GM06990 (cell line): Measurements from ENCODE around the gene USP17L27.
"Not testable (repeated sequence)": the region's sequence is repeated elsewhere in the genome, so short reads cannot be mapped to it uniquely, and the experiment has no call there.

Experiments
- DNase-seq: peaks from one replicate; pipeline ENCODE4 v3.0.0-alpha.2; 2011; ENCODE audit not compliant: insufficient read length; ENCODE audit errors: extremely low read depth
- H3K27me3 ChIP-seq: replicated peaks from 2 replicates; pipeline ENCODE4 v1.6.0; 2011; ENCODE audit warnings: low read length; ENCODE audit not compliant: control insufficient read depth, insufficient read depth
- H3K36me3 ChIP-seq: 2 replicates; pipeline ENCODE4 v1.5.1; 2011; ENCODE audit warnings: low read length; ENCODE audit not compliant: control insufficient read depth, insufficient read depth
- H3K4me3 ChIP-seq: replicated peaks from 2 replicates; pipeline ENCODE4 v1.5.1; 2011; ENCODE audit warnings: low read depth, mild to moderate bottlenecking, control low read depth, low read length

USP17L27 gene, protein sequence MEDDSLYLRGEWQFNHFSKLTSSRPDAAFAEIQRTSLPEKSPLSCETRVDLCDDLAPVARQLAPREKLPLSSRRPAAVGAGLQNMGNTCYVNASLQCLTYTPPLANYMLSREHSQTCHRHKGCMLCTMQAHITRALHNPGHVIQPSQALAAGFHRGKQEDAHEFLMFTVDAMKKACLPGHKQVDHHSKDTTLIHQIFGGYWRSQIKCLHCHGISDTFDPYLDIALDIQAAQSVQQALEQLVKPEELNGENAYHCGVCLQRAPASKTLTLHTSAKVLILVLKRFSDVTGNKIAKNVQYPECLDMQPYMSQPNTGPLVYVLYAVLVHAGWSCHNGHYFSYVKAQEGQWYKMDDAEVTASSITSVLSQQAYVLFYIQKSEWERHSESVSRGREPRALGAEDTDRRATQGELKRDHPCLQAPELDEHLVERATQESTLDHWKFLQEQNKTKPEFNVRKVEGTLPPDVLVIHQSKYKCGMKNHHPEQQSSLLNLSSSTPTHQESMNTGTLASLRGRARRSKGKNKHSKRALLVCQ

GRCh38 chr4:9343848-9344247 is at the start of gene USP17L27:
USP17L27 (plus strand) TSS chr4:9344148; CDS start chr4:9344148, 0 bp downstream.
- not testable (repeated sequence) for DNase-seq, H3K4me3 ChIP-seq, H3K36me3 ChIP-seq, H3K27me3 ChIP-seq

DNA sequence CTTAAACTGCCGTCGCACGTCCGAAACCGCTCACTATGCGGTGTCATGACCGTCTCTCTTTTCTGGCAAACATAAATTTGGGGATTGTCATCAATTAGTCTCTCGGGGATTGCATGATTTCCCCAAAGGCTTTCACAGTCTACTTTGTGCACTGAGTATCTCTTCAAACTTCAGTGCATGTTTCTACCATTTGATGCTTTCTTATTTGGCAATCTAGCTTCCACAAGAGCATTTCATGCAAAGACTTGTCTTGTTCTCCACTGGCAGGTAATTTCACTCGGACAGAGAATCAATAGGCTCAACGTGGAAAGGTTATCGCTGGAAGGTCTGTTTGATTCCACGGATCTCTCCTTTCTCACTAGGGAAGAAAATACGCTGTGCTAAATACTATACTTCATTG is 19.8 kb upstream of the USP17L27 start:
- H3K36me3 ChIP-seq, H3K4me3 ChIP-seq, DNase-seq, H3K27me3 ChIP-seq: not testable (repeated sequence)

GRCh38 chr4:9324865-9325264 is 19.1 kb upstream of the USP17L27 start, which contains the start of gene USP17L24:
USP17L24 (plus strand) TSS chr4:9325165; CDS start chr4:9325165, 0 bp downstream.
- not testable (repeated sequence) for H3K4me3 ChIP-seq, H3K36me3 ChIP-seq, H3K27me3 ChIP-seq, DNase-seq

- H3K27me3 ChIP-seq, H3K36me3 ChIP-seq, H3K4me3 ChIP-seq, DNase-seq: not testable (repeated sequence)
These were observed 14.3 kb upstream of the USP17L27 start, which contains the start of gene USP17L25 for GRCh38 chr4:9329611-9330010. USP17L25 (plus strand) TSS chr4:9329911; CDS start chr4:9329911, 0 bp downstream.

DNA sequence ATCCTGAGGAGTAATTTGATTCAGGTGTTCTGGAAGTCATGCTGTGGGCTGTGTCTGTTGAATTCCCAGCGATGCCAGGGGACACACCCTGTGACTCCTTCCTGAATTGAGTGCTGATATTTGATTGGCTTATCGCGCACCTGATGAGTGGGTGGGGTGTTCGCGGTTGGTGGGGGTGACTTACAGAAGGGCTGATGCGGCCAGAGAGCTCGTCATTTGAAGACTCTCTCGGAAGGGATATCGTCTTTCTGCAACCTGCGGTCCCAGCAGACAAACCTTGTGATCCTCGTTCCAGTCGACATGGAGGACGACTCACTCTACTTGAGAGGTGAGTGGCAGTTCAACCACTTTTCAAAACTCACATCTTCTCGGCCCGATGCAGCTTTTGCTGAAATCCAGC is 9.6 kb upstream of the USP17L27 start, which contains the start of gene USP17L26:
Gene USP17L26, plus strand, starts transcription at position 301 of the 400 bp plus-strand sequence. Its CDS starts 0 bp downstream, at position 301.
- H3K4me3 ChIP-seq, H3K27me3 ChIP-seq, DNase-seq, H3K36me3 ChIP-seq: not testable (repeated sequence)

- H3K27me3 ChIP-seq, DNase-seq, H3K36me3 ChIP-seq, H3K4me3 ChIP-seq: not testable (repeated sequence)
These were observed 4.8 kb upstream of the USP17L27 start, which contains the start of gene USP17L5 for GRCh38 chr4:9339103-9339502. USP17L5 (plus strand) TSS chr4:9339403; CDS start chr4:9339403, 0 bp downstream.

- not testable (repeated sequence) for H3K27me3 ChIP-seq, H3K36me3 ChIP-seq, DNase-seq, H3K4me3 ChIP-seq
These were observed 4.6 kb downstream of the USP17L27 start, which contains the start of gene USP17L28 for GRCh38 chr4:9348593-9348992. USP17L28 (plus strand) TSS chr4:9348893; CDS start chr4:9348893, 0 bp downstream.

DNA sequence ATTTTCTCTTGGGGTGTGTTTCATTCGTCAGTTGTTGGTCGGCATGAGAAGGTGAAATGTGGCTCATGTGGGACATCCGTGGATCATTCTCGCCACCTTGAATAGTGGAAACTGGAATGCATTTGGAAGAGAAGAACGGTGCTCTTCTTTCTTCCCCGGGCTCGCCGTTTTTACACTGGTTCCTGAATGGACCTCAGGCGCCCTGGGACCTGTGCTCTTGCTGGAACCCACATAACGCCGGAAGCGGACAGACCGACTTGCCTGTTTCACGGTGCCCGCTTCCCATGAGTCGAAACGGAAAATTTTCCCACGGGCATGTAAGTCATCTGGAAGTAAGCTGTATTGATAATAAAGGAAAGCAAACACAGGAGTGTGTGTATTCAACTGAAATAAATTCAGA is 6.9 kb downstream of the USP17L27 start:
- H3K27me3 ChIP-seq, H3K36me3 ChIP-seq, H3K4me3 ChIP-seq, DNase-seq: not testable (repeated sequence)

DNA sequence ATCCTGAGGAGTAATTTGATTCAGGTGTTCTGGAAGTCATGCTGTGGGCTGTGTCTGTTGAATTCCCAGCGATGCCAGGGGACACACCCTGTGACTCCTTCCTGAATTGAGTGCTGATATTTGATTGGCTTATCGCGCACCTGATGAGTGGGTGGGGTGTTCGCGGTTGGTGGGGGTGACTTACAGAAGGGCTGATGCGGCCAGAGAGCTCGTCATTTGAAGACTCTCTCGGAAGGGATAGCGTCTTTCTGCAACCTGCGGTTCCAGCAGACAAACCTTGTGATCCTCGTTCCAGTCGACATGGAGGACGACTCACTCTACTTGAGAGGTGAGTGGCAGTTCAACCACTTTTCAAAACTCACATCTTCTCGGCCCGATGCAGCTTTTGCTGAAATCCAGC is 9.4 kb downstream of the USP17L27 start, which contains the start of gene USP17L29:
Gene USP17L29, plus strand, starts transcription at position 301 of the 400 bp plus-strand sequence. Its CDS starts 0 bp downstream, at position 301.
- not testable (repeated sequence) for H3K27me3 ChIP-seq, H3K4me3 ChIP-seq, DNase-seq, H3K36me3 ChIP-seq

GRCh38 chr4:9362829-9363228 is 18.9 kb downstream of the USP17L27 start, which contains the start of gene USP17L30:
USP17L30 (plus strand) TSS chr4:9363129; CDS start chr4:9363129, 0 bp downstream.
- not testable (repeated sequence) for H3K4me3 ChIP-seq, H3K27me3 ChIP-seq, DNase-seq, H3K36me3 ChIP-seq

- H3K4me3 ChIP-seq, H3K36me3 ChIP-seq, H3K27me3 ChIP-seq, DNase-seq: not testable (repeated sequence)
These were observed 35.9 kb downstream of the USP17L27 start for GRCh38 chr4:9379881-9380280.
